GM12892 (cell line): ENCODE measurements around the gene MYO1D.

Experiments used
- POLR2A ChIP-seq: IDR thresholded peaks from 2 replicates; pipeline ENCODE4 v1.6.1; 2011; ENCODE audit warnings: low read depth, low read length, control low read depth
- POLR2AphosphoS5 ChIP-seq: IDR thresholded peaks from 2 replicates; pipeline ENCODE4 v1.6.1; 2011; ENCODE audit warnings: low read depth, low read length, control low read depth

GRCh38 chr17:32819035-32819434 is 57.9 kb downstream of the MYO1D start:
- TF ChIP-seq POLR2AphosphoS5 = no peak
- TF ChIP-seq POLR2A = no peak
